ENCODE measurements around the gene LDB2. TPM values are rescaled to one million over a fixed set of nuclear protein-coding genes. Genes with fewer than 3 reads are reported as not detected.

LDB2 gene
- total and polyA plus RNA-seq, 2 experiments from 2014 or later = 48.6 to 80.1 TPM

DNA sequence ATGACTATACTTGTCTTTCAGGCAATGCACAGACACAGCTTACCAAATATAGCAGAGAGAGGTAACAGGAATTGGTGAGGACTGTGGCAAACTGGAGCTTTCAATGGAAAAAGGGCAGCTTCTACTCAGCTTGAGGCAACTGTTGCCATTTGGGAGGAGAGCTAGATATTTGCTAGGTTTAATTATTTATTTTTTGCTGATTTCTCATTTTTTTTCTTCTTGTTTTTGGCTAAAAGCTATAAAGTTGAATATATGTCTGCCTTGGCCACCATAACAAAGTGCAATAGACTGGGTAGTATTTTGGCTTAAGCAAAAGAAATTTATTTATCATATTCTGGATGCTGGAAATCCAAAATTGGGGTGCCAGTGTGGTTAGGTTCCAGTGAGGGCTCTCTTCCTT is 93.9 kb downstream of the LDB2 start (continued):
- TF ChIP-seq, protein P1, sequence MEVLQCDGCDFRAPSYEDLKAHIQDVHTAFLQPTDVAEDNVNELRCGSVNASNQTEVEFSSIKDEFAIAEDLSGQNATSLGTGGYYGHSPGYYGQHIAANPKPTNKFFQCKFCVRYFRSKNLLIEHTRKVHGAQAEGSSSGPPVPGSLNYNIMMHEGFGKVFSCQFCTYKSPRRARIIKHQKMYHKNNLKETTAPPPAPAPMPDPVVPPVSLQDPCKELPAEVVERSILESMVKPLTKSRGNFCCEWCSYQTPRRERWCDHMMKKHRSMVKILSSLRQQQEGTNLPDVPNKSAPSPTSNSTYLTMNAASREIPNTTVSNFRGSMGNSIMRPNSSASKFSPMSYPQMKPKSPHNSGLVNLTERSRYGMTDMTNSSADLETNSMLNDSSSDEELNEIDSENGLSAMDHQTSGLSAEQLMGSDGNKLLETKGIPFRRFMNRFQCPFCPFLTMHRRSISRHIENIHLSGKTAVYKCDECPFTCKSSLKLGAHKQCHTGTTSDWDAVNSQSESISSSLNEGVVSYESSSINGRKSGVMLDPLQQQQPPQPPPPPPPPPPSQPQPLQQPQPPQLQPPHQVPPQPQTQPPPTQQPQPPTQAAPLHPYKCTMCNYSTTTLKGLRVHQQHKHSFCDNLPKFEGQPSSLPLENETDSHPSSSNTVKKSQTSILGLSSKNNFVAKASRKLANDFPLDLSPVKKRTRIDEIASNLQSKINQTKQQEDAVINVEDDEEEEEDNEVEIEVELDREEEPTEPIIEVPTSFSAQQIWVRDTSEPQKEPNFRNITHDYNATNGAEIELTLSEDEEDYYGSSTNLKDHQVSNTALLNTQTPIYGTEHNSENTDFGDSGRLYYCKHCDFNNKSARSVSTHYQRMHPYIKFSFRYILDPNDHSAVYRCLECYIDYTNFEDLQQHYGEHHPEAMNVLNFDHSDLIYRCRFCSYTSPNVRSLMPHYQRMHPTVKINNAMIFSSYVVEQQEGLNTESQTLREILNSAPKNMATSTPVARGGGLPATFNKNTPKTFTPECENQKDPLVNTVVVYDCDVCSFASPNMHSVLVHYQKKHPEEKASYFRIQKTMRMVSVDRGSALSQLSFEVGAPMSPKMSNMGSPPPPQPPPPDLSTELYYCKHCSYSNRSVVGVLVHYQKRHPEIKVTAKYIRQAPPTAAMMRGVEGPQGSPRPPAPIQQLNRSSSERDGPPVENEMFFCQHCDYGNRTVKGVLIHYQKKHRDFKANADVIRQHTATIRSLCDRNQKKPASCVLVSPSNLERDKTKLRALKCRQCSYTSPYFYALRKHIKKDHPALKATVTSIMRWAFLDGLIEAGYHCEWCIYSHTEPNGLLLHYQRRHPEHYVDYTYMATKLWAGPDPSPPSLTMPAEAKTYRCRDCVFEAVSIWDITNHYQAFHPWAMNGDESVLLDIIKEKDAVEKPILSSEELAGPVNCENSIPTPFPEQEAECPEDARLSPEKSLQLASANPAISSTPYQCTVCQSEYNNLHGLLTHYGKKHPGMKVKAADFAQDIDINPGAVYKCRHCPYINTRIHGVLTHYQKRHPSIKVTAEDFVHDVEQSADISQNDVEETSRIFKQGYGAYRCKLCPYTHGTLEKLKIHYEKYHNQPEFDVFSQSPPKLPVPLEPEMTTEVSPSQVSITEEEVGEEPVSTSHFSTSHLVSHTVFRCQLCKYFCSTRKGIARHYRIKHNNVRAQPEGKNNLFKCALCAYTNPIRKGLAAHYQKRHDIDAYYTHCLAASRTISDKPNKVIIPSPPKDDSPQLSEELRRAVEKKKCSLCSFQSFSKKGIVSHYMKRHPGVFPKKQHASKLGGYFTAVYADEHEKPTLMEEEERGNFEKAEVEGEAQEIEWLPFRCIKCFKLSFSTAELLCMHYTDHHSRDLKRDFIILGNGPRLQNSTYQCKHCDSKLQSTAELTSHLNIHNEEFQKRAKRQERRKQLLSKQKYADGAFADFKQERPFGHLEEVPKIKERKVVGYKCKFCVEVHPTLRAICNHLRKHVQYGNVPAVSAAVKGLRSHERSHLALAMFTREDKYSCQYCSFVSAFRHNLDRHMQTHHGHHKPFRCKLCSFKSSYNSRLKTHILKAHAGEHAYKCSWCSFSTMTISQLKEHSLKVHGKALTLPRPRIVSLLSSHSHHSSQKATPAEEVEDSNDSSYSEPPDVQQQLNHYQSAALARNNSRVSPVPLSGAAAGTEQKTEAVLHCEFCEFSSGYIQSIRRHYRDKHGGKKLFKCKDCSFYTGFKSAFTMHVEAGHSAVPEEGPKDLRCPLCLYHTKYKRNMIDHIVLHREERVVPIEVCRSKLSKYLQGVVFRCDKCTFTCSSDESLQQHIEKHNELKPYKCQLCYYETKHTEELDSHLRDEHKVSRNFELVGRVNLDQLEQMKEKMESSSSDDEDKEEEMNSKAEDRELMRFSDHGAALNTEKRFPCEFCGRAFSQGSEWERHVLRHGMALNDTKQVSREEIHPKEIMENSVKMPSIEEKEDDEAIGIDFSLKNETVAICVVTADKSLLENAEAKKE (CRISPR knock-in tag; IDR thresholded peaks at IDR 0.05) = no peak
- TF ChIP-seq ZNF331 (CRISPR knock-in tag; IDR thresholded peaks at IDR 0.05; ENCODE audit: low read depth) (no peak), POLR2AphosphoS5 (IDR thresholded peaks at IDR 0.05; ENCODE audit: low read depth) (no peak), ZNF114 (CRISPR knock-in tag; IDR thresholded peaks at IDR 0.05) (no peak), NANOG (IDR thresholded peaks at IDR 0.05; ENCODE audit: borderline replicate concordance) (no peak), JUNB (IDR thresholded peaks at IDR 0.05; ENCODE audit: unreplicated experiment) (no peak), EZH2phosphoT487 (IDR thresholded peaks at IDR 0.05; ENCODE audit: unreplicated experiment) (no peak), STAT1 (IDR thresholded peaks at IDR 0.05; ENCODE audit: unreplicated experiment) (no peak)
- TF ChIP-seq, protein P2, sequence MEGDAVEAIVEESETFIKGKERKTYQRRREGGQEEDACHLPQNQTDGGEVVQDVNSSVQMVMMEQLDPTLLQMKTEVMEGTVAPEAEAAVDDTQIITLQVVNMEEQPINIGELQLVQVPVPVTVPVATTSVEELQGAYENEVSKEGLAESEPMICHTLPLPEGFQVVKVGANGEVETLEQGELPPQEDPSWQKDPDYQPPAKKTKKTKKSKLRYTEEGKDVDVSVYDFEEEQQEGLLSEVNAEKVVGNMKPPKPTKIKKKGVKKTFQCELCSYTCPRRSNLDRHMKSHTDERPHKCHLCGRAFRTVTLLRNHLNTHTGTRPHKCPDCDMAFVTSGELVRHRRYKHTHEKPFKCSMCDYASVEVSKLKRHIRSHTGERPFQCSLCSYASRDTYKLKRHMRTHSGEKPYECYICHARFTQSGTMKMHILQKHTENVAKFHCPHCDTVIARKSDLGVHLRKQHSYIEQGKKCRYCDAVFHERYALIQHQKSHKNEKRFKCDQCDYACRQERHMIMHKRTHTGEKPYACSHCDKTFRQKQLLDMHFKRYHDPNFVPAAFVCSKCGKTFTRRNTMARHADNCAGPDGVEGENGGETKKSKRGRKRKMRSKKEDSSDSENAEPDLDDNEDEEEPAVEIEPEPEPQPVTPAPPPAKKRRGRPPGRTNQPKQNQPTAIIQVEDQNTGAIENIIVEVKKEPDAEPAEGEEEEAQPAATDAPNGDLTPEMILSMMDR (conservative IDR thresholded peaks at IDR 0.05; ENCODE audit: low read depth in 2 of 2) = no peak

DNA sequence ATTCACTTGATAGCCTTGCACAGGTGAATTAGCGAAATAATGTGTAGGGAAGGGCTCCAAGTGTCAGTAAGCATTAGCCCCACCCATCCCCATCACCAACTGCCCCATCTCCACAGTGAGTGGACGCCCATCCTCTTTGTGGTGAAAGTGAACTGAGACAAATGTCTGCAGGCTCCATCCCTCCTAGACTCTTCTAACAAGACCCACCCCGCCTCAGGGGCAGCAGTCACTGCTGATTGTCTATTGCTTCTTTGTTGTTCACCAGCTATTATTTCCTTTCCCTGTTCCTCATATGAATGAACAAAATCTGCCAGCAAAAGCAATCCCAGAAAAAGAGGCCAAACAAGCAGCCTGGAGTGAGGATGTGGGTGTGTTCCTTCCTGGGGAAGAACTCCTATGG is 96.4 kb downstream of the LDB2 start:
- H3K4me3 ChIP-seq = no peak overlapping the region
- Mint-ChIP-seq H3K4me1 (peaks cover 9% of the 10 kb centered on the region), H3K4me3 (no peak overlapping the region), H3K27ac (no peak overlapping the region), H3K27me3 (ENCODE audit: insufficient read depth, low read depth, poor library complexity) (no peaks in the 10 kb centered on the region), H3K36me3 (ENCODE audit: low read depth) (peaks cover 39% of the 10 kb centered on the region), H3K9me3 (no peaks in the 10 kb centered on the region)
- no peaks in the 10 kb centered on the region for H4K20me1 ChIP-seq (replicated peaks; ENCODE audit: insufficient read depth)
- H2AFZ ChIP-seq = no peak overlapping the region
- H3K36me3 ChIP-seq (ENCODE audit: insufficient read depth) = no peaks in the 10 kb centered on the region; the same call in 1 of the 2 replicates
- no peaks in the 10 kb centered on the region for H3K9me2 ChIP-seq (ENCODE audit: insufficient read depth)
- no peak overlapping the region for H3K4me2 ChIP-seq
- H3K27me3 ChIP-seq (ENCODE audit: insufficient read depth) = no peaks in the 10 kb centered on the region
- no peaks in the 10 kb centered on the region for H3K79me2 ChIP-seq (replicated peaks; ENCODE audit: insufficient read depth)
- DNase-seq (ENCODE audit: low spot score) (no peak), ATAC-seq (no peak)
- peaks cover 8% of the 10 kb centered on the region; the same call in 1 of the 2 replicates for H3K4me1 ChIP-seq (ENCODE audit: insufficient read depth)
- H3K27ac ChIP-seq (ENCODE audit: low read depth) = no peak overlapping the region
- no peaks in the 10 kb centered on the region for H3F3A ChIP-seq (replicated peaks; ENCODE audit: low read depth)
- TF ChIP-seq, protein P1 (CRISPR knock-in tag; IDR thresholded peaks at IDR 0.05) = no peak
